Activated CD4-positive, CD25-positive, alpha-beta regulatory T cell treated with anti-CD3 and anti-CD28 coated beads, Interleukin-2, amount 50 U/mL, for 72 hours (primary cell): ENCODE results near the gene NEDD4L.
"Not testable (repeated sequence)": the region's sequence is repeated elsewhere in the genome, so short reads cannot be mapped to it uniquely, and the experiment has no call there.

ENCODE experiments used
- DNase-seq: peaks from one replicate; pipeline ENCODE4 v3.0.0; 2021

The NEDD4L gene

GRCh38 chr18:58161659-58162058 lies 117.6 kb downstream of the NEDD4L start:
- DNase-seq: no peak

GRCh38 chr18:58162127-58162526 lies 118.1 kb downstream of the NEDD4L start:
- DNase-seq: no peak

- DNase-seq: no peak
Observed at GRCh38 chr18:58163004-58163590, 119.1 kb downstream of the NEDD4L start.

- no peak for DNase-seq
Observed at GRCh38 chr18:58166278-58166844, 122.3 kb downstream of the NEDD4L start.

GRCh38 chr18:58167073-58167472 lies 123.0 kb downstream of the NEDD4L start:
- no peak for DNase-seq

- DNase-seq: no peak
Observed at GRCh38 chr18:58168221-58168620, 124.2 kb downstream of the NEDD4L start.

- no peak for DNase-seq
Observed at GRCh38 chr18:58168993-58169392, 125.0 kb downstream of the NEDD4L start.

- no peak for DNase-seq
Observed at GRCh38 chr18:58169472-58169871, 125.4 kb downstream of the NEDD4L start.

- DNase-seq: not testable (repeated sequence)
Observed at GRCh38 chr18:58170036-58170435, 126.0 kb downstream of the NEDD4L start.

- no peak for DNase-seq
Observed at GRCh38 chr18:58172031-58172430, 128.0 kb downstream of the NEDD4L start.

GRCh38 chr18:58174285-58174684 lies 130.3 kb downstream of the NEDD4L start:
- no peak for DNase-seq

GRCh38 chr18:58175122-58175785 lies 131.2 kb downstream of the NEDD4L start:
- no peak for DNase-seq

- no peak for DNase-seq
Observed at GRCh38 chr18:58175786-58176176, 131.8 kb downstream of the NEDD4L start.

GRCh38 chr18:58177004-58177717 lies 133.1 kb downstream of the NEDD4L start:
- DNase-seq: no peak

- DNase-seq: no peak
Observed at GRCh38 chr18:58177896-58178470, 134.0 kb downstream of the NEDD4L start.

GRCh38 chr18:58178511-58178910 lies 134.5 kb downstream of the NEDD4L start:
- no peak for DNase-seq

- DNase-seq: no peak
Observed at GRCh38 chr18:58180172-58180571, 136.1 kb downstream of the NEDD4L start.

GRCh38 chr18:58180738-58181353 lies 136.8 kb downstream of the NEDD4L start:
- peak; percentile 55 for DNase-seq

GRCh38 chr18:58181988-58182387 lies 138.0 kb downstream of the NEDD4L start:
- no peak for DNase-seq

- no peak for DNase-seq
Observed at GRCh38 chr18:58183226-58183625, 139.2 kb downstream of the NEDD4L start.

- DNase-seq: no peak
Observed at GRCh38 chr18:58186258-58186948, 142.4 kb downstream of the NEDD4L start.

GRCh38 chr18:58187674-58188073 lies 143.6 kb downstream of the NEDD4L start:
- DNase-seq: no peak
